ENCODE measurements around the gene NAB1.

NAB1 gene

GRCh38 chr2:190678444-190679162 is 29.7 kb downstream of the NAB1 start:
- no peak for DNase-seq (ENCODE audit: low read depth)
- H3K4me3 ChIP-seq (ENCODE audit: low read length): no peak overlapping the region
- no peaks in the 10 kb centered on the region for H3K9me3 ChIP-seq (ENCODE audit: control insufficient read depth, low read length)
- peaks cover 20% of the 10 kb centered on the region for H3K36me3 ChIP-seq (ENCODE audit: control insufficient read depth, insufficient read depth, low read length, severe bottlenecking)
- no peaks in the 10 kb centered on the region for H3K27me3 ChIP-seq (replicated peaks; ENCODE audit: control insufficient read depth, insufficient read depth, low read length)
- H3K4me1 ChIP-seq (ENCODE audit: control insufficient read depth, insufficient read depth, low read length): no peaks in the 10 kb centered on the region
- no peak overlapping the region for H3K9ac ChIP-seq (ENCODE audit: low read length)

DNA sequence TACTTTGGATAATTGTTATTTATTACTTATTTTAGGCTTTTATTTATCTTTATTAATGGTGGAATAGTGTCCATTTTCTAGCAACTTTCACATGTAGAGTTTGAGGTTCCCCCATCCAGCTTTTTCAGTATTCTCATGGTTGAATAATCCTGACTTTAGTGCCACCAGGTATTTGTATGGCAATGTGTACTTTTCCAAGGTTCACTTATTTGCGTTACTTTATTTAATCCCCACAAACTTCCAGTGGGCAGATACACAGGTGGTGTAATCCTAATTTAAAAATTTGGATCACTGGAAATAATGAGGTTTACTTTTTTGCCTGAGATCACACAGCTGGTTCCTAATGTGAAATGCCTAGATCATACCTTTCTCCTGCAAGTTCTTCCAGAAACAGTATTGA is 30.5 kb downstream of the NAB1 start:
- Histone ChIP-seq H3K4me3 (ENCODE audit: low read length) (no peak overlapping the region), H3K27me3 (replicated peaks; ENCODE audit: control insufficient read depth, insufficient read depth, low read length) (no peaks in the 10 kb centered on the region), H3K4me1 (ENCODE audit: control insufficient read depth, insufficient read depth, low read length) (no peaks in the 10 kb centered on the region), H3K9me3 (ENCODE audit: control insufficient read depth, low read length) (no peaks in the 10 kb centered on the region), H3K36me3 (ENCODE audit: control insufficient read depth, insufficient read depth, low read length, severe bottlenecking) (peaks cover 14% of the 10 kb centered on the region), H3K9ac (ENCODE audit: low read length) (no peak overlapping the region)
- no peak for DNase-seq (ENCODE audit: low read depth)

- Histone ChIP-seq H3K27me3 (replicated peaks; ENCODE audit: control insufficient read depth, insufficient read depth, low read length) (no peaks in the 10 kb centered on the region), H3K4me3 (ENCODE audit: low read length) (no peak overlapping the region), H3K9me3 (ENCODE audit: control insufficient read depth, low read length) (no peaks in the 10 kb centered on the region), H3K4me1 (ENCODE audit: control insufficient read depth, insufficient read depth, low read length) (no peaks in the 10 kb centered on the region), H3K9ac (ENCODE audit: low read length) (no peak overlapping the region), H3K36me3 (ENCODE audit: control insufficient read depth, insufficient read depth, low read length, severe bottlenecking) (peaks cover 9% of the 10 kb centered on the region)
- no peak for DNase-seq (ENCODE audit: low read depth)
Measured at GRCh38 chr2:190679813-190680591, 31.1 kb downstream of the NAB1 start.

- H3K9ac ChIP-seq (ENCODE audit: low read length): no peak overlapping the region
- H3K4me3 ChIP-seq (ENCODE audit: low read length): no peak overlapping the region
- no peaks in the 10 kb centered on the region for H3K4me1 ChIP-seq (ENCODE audit: control insufficient read depth, insufficient read depth, low read length)
- H3K9me3 ChIP-seq (ENCODE audit: control insufficient read depth, low read length): no peaks in the 10 kb centered on the region
- no peak for DNase-seq (ENCODE audit: low read depth)
- no peaks in the 10 kb centered on the region for H3K27me3 ChIP-seq (replicated peaks; ENCODE audit: control insufficient read depth, insufficient read depth, low read length)
- peaks cover 10% of the 10 kb centered on the region for H3K36me3 ChIP-seq (ENCODE audit: control insufficient read depth, insufficient read depth, low read length, severe bottlenecking)
Measured at GRCh38 chr2:190682168-190682567, 33.3 kb downstream of the NAB1 start.

GRCh38 chr2:190683802-190684201 is 34.9 kb downstream of the NAB1 start:
- DNase-seq (ENCODE audit: low read depth): no peak
- H3K4me3 ChIP-seq (ENCODE audit: low read length): no peak overlapping the region
- H3K9ac ChIP-seq (ENCODE audit: low read length): no peak overlapping the region
- peaks cover 22% of the 10 kb centered on the region for H3K36me3 ChIP-seq (ENCODE audit: control insufficient read depth, insufficient read depth, low read length, severe bottlenecking)
- no peaks in the 10 kb centered on the region for H3K9me3 ChIP-seq (ENCODE audit: control insufficient read depth, low read length)
- H3K27me3 ChIP-seq (replicated peaks; ENCODE audit: control insufficient read depth, insufficient read depth, low read length): no peaks in the 10 kb centered on the region
- no peaks in the 10 kb centered on the region for H3K4me1 ChIP-seq (ENCODE audit: control insufficient read depth, insufficient read depth, low read length)

DNA sequence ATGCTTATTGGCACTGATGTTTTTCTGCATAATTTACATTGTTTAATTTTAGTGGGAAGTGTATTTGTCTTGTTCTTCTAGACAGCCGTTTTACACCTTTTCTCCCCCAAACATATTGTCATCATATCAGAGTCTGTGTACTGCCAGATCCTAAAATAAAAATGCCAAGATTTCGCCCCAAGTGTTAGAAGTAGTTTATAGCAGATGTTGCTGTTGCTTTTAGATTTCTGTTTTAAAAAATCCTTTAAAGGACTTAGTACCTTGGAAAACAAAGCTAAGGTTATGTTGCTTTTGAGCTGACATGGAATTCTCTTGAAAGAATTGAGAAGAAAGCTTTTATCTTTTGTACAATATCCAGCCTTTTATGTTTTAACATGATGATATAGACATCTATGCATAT is 36.0 kb downstream of the NAB1 start:
- no peak overlapping the region for H3K9ac ChIP-seq (ENCODE audit: low read length)
- H3K4me1 ChIP-seq (ENCODE audit: control insufficient read depth, insufficient read depth, low read length): no peaks in the 10 kb centered on the region
- peaks cover 23% of the 10 kb centered on the region for H3K36me3 ChIP-seq (ENCODE audit: control insufficient read depth, insufficient read depth, low read length, severe bottlenecking)
- no peaks in the 10 kb centered on the region for H3K27me3 ChIP-seq (replicated peaks; ENCODE audit: control insufficient read depth, insufficient read depth, low read length)
- H3K9me3 ChIP-seq (ENCODE audit: control insufficient read depth, low read length): no peaks in the 10 kb centered on the region
- no peak overlapping the region for H3K4me3 ChIP-seq (ENCODE audit: low read length)
- no peak for DNase-seq (ENCODE audit: low read depth)

- no peak overlapping the region for H3K4me3 ChIP-seq (ENCODE audit: low read length)
- no peaks in the 10 kb centered on the region for H3K9me3 ChIP-seq (ENCODE audit: control insufficient read depth, low read length)
- no peaks in the 10 kb centered on the region for H3K4me1 ChIP-seq (ENCODE audit: control insufficient read depth, insufficient read depth, low read length)
- no peak overlapping the region for H3K9ac ChIP-seq (ENCODE audit: low read length)
- no peaks in the 10 kb centered on the region for H3K27me3 ChIP-seq (replicated peaks; ENCODE audit: control insufficient read depth, insufficient read depth, low read length)
- H3K36me3 ChIP-seq (ENCODE audit: control insufficient read depth, insufficient read depth, low read length, severe bottlenecking): peaks cover 27% of the 10 kb centered on the region
- no peak for DNase-seq (ENCODE audit: low read depth)
Measured at GRCh38 chr2:190685333-190685732, 36.5 kb downstream of the NAB1 start.

DNA sequence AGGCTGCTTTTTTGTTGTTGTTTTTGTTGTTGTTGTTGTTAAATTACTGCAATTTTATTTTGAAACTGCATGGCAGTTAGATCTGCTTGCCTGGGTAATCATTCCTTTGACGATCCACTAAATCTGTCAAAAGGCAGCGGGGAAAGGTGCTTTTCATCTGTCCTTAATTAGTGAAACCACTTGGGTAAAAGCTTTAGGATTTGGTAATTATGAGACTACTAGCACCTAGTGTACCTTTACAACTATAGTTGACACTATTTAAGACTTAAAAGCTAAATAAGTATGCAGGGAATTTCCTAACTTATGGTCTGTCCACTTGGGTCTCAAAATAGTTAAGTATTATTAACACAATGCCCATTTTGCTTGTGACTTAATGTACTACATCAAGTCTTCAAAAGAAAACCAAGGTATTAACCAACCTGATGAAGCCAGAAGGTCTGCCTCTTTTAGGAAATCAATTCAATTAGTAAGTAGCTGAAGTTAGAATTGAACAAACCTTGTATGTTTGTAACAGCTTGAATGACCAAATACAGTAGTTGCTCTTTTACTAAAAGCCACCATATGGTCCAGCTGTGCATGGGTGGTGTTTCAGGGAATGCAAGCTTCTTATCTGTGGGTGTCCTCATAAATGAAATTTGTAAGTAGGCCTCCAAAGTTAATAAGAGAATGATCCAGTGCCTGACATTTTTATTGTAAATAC is 44.8 kb downstream of the NAB1 start:
- Histone ChIP-seq H3K4me1 (ENCODE audit: control insufficient read depth, insufficient read depth, low read length) (peaks cover 10% of the 10 kb centered on the region), H3K9ac (ENCODE audit: low read length) (no peak overlapping the region), H3K4me3 (ENCODE audit: low read length) (no peak overlapping the region), H3K27me3 (replicated peaks; ENCODE audit: control insufficient read depth, insufficient read depth, low read length) (no peaks in the 10 kb centered on the region), H3K9me3 (ENCODE audit: control insufficient read depth, low read length) (no peaks in the 10 kb centered on the region), H3K36me3 (ENCODE audit: control insufficient read depth, insufficient read depth, low read length, severe bottlenecking) (peaks cover 19% of the 10 kb centered on the region)
- DNase-seq (ENCODE audit: low read depth): no peak

GRCh38 chr2:190694479-190694878 is 45.6 kb downstream of the NAB1 start:
- no peak overlapping the region for H3K9ac ChIP-seq (ENCODE audit: low read length)

DNA sequence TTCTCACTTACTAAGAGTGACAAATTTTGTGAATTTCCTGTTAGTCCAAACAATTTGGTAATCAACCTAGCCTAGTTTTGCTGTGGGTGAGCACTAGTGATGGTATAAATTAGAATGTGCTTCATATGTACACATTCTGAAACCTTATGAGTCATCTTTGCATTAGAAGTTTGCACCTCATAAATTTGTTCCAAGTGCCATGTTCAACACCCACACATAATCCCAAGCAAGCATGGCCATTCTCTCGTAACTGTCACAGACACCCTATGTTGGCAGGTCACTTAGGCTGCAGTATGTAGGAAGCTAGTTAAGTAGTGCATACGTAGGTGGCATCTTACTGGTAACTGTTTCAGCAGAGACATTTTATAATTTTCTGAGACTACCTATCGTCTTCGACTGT is 46.9 kb downstream of the NAB1 start:
- no peak for DNase-seq (ENCODE audit: low read depth)
- Histone ChIP-seq H3K9me3 (ENCODE audit: control insufficient read depth, low read length) (no peaks in the 10 kb centered on the region), H3K9ac (ENCODE audit: low read length) (no peak overlapping the region), H3K27me3 (replicated peaks; ENCODE audit: control insufficient read depth, insufficient read depth, low read length) (no peaks in the 10 kb centered on the region), H3K4me1 (ENCODE audit: control insufficient read depth, insufficient read depth, low read length) (peaks cover 10% of the 10 kb centered on the region), H3K4me3 (ENCODE audit: low read length) (no peak overlapping the region), H3K36me3 (ENCODE audit: control insufficient read depth, insufficient read depth, low read length, severe bottlenecking) (peaks cover 10% of the 10 kb centered on the region)

More at GRCh38 chr2:190694479-190694878, 45.6 kb downstream of the NAB1 start:
- Histone ChIP-seq H3K9me3 (ENCODE audit: control insufficient read depth, low read length) (no peaks in the 10 kb centered on the region), H3K4me3 (ENCODE audit: low read length) (no peak overlapping the region), H3K36me3 (ENCODE audit: control insufficient read depth, insufficient read depth, low read length, severe bottlenecking) (peaks cover 19% of the 10 kb centered on the region), H3K27me3 (replicated peaks; ENCODE audit: control insufficient read depth, insufficient read depth, low read length) (no peaks in the 10 kb centered on the region), H3K4me1 (ENCODE audit: control insufficient read depth, insufficient read depth, low read length) (peaks cover 10% of the 10 kb centered on the region)
- DNase-seq (ENCODE audit: low read depth): no peak

DNA sequence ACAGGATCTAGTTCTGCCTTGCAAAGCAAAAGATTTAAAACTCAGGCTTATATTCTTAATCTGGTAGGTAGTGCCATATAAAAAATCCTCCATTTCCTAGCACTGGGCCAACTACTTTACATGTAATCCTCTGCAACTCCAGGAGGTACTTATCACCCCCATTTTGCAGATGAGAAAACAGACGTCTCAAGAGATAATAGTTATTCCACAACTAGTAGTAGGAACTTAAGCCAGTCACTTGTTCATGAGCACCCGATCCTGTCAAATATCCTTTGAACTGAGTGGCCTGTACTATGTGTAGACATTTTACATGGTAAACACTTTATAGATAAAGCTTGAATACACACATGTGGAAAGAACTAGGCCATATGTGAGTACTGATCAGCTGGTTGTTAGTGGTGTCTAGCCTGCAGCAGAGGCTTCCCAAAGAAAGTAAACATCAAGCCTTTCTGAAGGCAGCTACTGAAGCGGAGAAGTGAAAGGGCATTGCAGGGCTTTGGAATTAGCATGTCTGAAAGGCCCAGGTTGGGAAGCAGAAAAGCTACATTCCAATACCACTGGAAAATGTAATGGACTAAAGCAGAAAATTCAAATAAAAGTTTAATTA is 48.0 kb downstream of the NAB1 start:
- H3K36me3 ChIP-seq (ENCODE audit: control insufficient read depth, insufficient read depth, low read length, severe bottlenecking): peaks cover 6% of the 10 kb centered on the region
- no peaks in the 10 kb centered on the region for H3K9me3 ChIP-seq (ENCODE audit: control insufficient read depth, low read length)
- peaks cover 10% of the 10 kb centered on the region for H3K4me1 ChIP-seq (ENCODE audit: control insufficient read depth, insufficient read depth, low read length)
- H3K4me3 ChIP-seq (ENCODE audit: low read length): no peak overlapping the region
- H3K27me3 ChIP-seq (replicated peaks; ENCODE audit: control insufficient read depth, insufficient read depth, low read length): peaks cover 3% of the 10 kb centered on the region
- no peak overlapping the region for H3K9ac ChIP-seq (ENCODE audit: low read length)
- DNase-seq (ENCODE audit: low read depth): no peak
